Liver (tissue), 9 donors: ENCODE results near the gene ITM2C. TPM values are rescaled to one million over a fixed set of nuclear protein-coding genes. Genes with fewer than 3 reads are reported as not detected.

Experiments used
- DNase-seq: peaks from one replicate; pipeline ENCODE4 v3.0.0-alpha.2; 2017; ENCODE audit warnings: low spot score
- H3K27ac ChIP-seq, 2 donors: one replicate each; pipeline ENCODE4 v1.7.0; 2013; ENCODE audit warnings: inconsistent platforms in 2 of 2, low read length in 2 of 2, control low read depth in 1 of 2, low read depth in 1 of 2, mild to moderate bottlenecking in 1 of 2
- H3K27me3 ChIP-seq, 4 donors: one replicate each; pipeline versions ENCODE4 v1.6.1 to v1.7.0; 2013; ENCODE audit warnings: low read length in 3 of 4, inconsistent platforms in 1 of 4, mild to moderate bottlenecking in 1 of 4, moderate library complexity in 1 of 4; ENCODE audit not compliant: control insufficient read depth in 4 of 4, insufficient read depth in 4 of 4
- H3K36me3 ChIP-seq, 4 donors: one replicate each; pipeline versions ENCODE4 v1.6.1 to v1.7.0; 2013; ENCODE audit warnings: low read length in 3 of 4, mild to moderate bottlenecking in 3 of 4, low read depth in 1 of 4, moderate library complexity in 1 of 4; ENCODE audit not compliant: control insufficient read depth in 4 of 4, insufficient read depth in 3 of 4
- H3K4me1 ChIP-seq, 4 donors: one replicate each; pipeline versions ENCODE4 v1.6.1 to v1.7.0; 2013; ENCODE audit warnings: low read length in 3 of 4, mild to moderate bottlenecking in 3 of 4, moderate library complexity in 1 of 4; ENCODE audit not compliant: control insufficient read depth in 4 of 4, insufficient read depth in 4 of 4
- H3K4me3 ChIP-seq, 3 donors: one replicate each; pipeline versions ENCODE4 v1.6.1 to v1.7.0; 2013; ENCODE audit warnings: low read length in 3 of 3, control low read depth in 1 of 3, low read depth in 1 of 3, mild to moderate bottlenecking in 1 of 3
- H3K9ac ChIP-seq, 2 donors: one replicate each; pipeline ENCODE4 v1.7.0; 2013; ENCODE audit warnings: low read length in 2 of 2, mild to moderate bottlenecking in 2 of 2, moderate library complexity in 2 of 2, control low read depth in 1 of 2, low read depth in 1 of 2
- H3K9me3 ChIP-seq, 4 donors: one replicate each; pipeline versions ENCODE4 v1.6.1 to v1.7.0; 2013; ENCODE audit warnings: low read length in 3 of 4; ENCODE audit not compliant: control insufficient read depth in 4 of 4
- EGR1 ChIP-seq, 2 donors: IDR thresholded peaks; 2 replicates each; pipeline ENCODE4 v1.6.1; 2016 to 2018; ENCODE audit warnings: antibody characterized with exemption in 2 of 2, low read depth in 2 of 2
- FOXA1 ChIP-seq: IDR thresholded peaks from 2 replicates; pipeline ENCODE4 v1.6.1; 2016; ENCODE audit warnings: antibody characterized with exemption
- FOXA2 ChIP-seq: IDR thresholded peaks from 2 replicates; pipeline ENCODE4 v1.6.1; 2016; ENCODE audit warnings: antibody characterized with exemption
- GABPA ChIP-seq, 2 donors: IDR thresholded peaks in 1 of 2; conservative IDR thresholded peaks in 1 of 2; 2 replicates each; pipeline ENCODE4 v1.6.1; 2016; ENCODE audit warnings: antibody characterized with exemption in 2 of 2, mild to moderate bottlenecking in 1 of 2, moderate library complexity in 1 of 2
- HNF4A ChIP-seq, 2 donors: conservative IDR thresholded peaks; 2 replicates each; pipeline ENCODE4 v1.6.1; 2016; ENCODE audit warnings: antibody characterized with exemption in 2 of 2, mild to moderate bottlenecking in 2 of 2
- JUND ChIP-seq, 2 donors: IDR thresholded peaks; 2 replicates each; pipeline ENCODE4 v1.6.1; 2016; ENCODE audit warnings: antibody characterized with exemption in 2 of 2
- NR2F2 ChIP-seq: IDR thresholded peaks from 2 replicates; pipeline ENCODE4 v1.6.1; 2016; ENCODE audit warnings: antibody characterized with exemption
- RAD21 ChIP-seq, 2 donors: IDR thresholded peaks; 2 replicates each; pipeline ENCODE4 v1.6.1; 2016; ENCODE audit warnings: antibody characterized with exemption in 2 of 2, mild to moderate bottlenecking in 2 of 2
- REST ChIP-seq: IDR thresholded peaks from 2 replicates; pipeline ENCODE4 v1.6.1; 2016; ENCODE audit warnings: antibody characterized with exemption, mild to moderate bottlenecking
- RXRA ChIP-seq, 2 donors: IDR thresholded peaks; 2 replicates each; pipeline ENCODE4 v1.6.1; 2017 to 2018; ENCODE audit warnings: antibody characterized with exemption in 2 of 2, mild to moderate bottlenecking in 1 of 2
- SP1 ChIP-seq: IDR thresholded peaks from 2 replicates; pipeline ENCODE4 v1.6.1; 2018; ENCODE audit warnings: antibody characterized with exemption, mild to moderate bottlenecking
- TAF1 ChIP-seq: conservative IDR thresholded peaks from 2 replicates; pipeline ENCODE4 v1.6.1; 2016; ENCODE audit warnings: antibody characterized with exemption, mild to moderate bottlenecking
- WGBS: extraction: QIAGEN DNeasy Blood & Tissue Kit; methylation state at CpG from one replicate; pipeline ENCODE4 v1.1.7; 2013; 5-methylcytosine and 5-hydroxymethylcytosine counted together
- polyA plus RNA-seq, 2 donors: library from polyadenylated mRNA; stranded (reverse) in 1 of 2; unstranded in 1 of 2; fragments of 200-250 nt in 1 of 2; fragments of >200 nt in 1 of 2; fragmentation: Nextera tagmentation in 1 of 2; extraction: Ambion mirVana in 1 of 2; gene quantifications; one replicate each; pipeline versions ENCODE4 v1.2.1 to v1.2.3, GENCODE V29; 2013 to 2015
- total RNA-seq, 2 donors: library from RNA; depleted of rRNA; stranded (reverse); fragments of >200 nt; gene quantifications; one replicate each; pipeline ENCODE4 v1.2.3, GENCODE V29; 2014
- TF ChIP-seq, protein P1 (sequence below): IDR thresholded peaks from 2 replicates; pipeline ENCODE4 v1.6.1; 2016; ENCODE audit warnings: antibody characterized with exemption
- TF ChIP-seq, protein P2 (sequence below): fragments of 150-350 bp; IDR thresholded peaks from 2 replicates; pipeline ENCODE4 v1.5.1; 2017; ENCODE audit warnings: improper control_type of control experiment, low read depth, low read length; ENCODE audit not compliant: missing input control
- TF ChIP-seq, protein P3 (sequence below): IDR thresholded peaks from 2 replicates; pipeline ENCODE4 v1.6.1; 2016; ENCODE audit warnings: antibody characterized with exemption
- donor health status: healthy.
- donor health status: healthy.
- donor health status: healthy.
- donor health status: healthy.
- donor health status: healthy.

ITM2C gene
- total and polyA plus RNA-seq, 4 donors = 13.6 to 45.2 (median 27.6) TPM

GRCh38 chr2:230852113-230852512, 12.6 kb upstream of the ITM2C start:
- H3K4me1 ChIP-seq = peaks cover 0 to 2% (median 0%) of the 10 kb centered on the region in 4 donors
- no peak overlapping the region for H3K27ac ChIP-seq
- TF ChIP-seq REST = no peak
- TF ChIP-seq, protein P1, sequence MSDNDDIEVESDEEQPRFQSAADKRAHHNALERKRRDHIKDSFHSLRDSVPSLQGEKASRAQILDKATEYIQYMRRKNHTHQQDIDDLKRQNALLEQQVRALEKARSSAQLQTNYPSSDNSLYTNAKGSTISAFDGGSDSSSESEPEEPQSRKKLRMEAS = no peak
- TF ChIP-seq RAD21 (IDR thresholded peaks at IDR 0.05) = no peak
- no peak for TF ChIP-seq RXRA (IDR thresholded peaks at IDR 0.05)
- TF ChIP-seq, protein P2, sequence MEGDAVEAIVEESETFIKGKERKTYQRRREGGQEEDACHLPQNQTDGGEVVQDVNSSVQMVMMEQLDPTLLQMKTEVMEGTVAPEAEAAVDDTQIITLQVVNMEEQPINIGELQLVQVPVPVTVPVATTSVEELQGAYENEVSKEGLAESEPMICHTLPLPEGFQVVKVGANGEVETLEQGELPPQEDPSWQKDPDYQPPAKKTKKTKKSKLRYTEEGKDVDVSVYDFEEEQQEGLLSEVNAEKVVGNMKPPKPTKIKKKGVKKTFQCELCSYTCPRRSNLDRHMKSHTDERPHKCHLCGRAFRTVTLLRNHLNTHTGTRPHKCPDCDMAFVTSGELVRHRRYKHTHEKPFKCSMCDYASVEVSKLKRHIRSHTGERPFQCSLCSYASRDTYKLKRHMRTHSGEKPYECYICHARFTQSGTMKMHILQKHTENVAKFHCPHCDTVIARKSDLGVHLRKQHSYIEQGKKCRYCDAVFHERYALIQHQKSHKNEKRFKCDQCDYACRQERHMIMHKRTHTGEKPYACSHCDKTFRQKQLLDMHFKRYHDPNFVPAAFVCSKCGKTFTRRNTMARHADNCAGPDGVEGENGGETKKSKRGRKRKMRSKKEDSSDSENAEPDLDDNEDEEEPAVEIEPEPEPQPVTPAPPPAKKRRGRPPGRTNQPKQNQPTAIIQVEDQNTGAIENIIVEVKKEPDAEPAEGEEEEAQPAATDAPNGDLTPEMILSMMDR = no peak
- TF ChIP-seq TAF1 = no peak
- no peak for TF ChIP-seq GABPA (IDR thresholded peaks at IDR 0.05 in 1 of 2, conservative IDR thresholded peaks at IDR 0.05 in 1 of 2)
- no peak for TF ChIP-seq NR2F2
- no peak for TF ChIP-seq JUND (IDR thresholded peaks at IDR 0.05)
- TF ChIP-seq HNF4A (conservative IDR thresholded peaks at IDR 0.05) = no peak
- no peak for TF ChIP-seq FOXA1
- no peak for TF ChIP-seq EGR1 (IDR thresholded peaks at IDR 0.05; ENCODE audit: low read depth in 2 of 2)
- no peak for TF ChIP-seq FOXA2
- TF ChIP-seq SP1 = no peak
- TF ChIP-seq, protein P3, sequence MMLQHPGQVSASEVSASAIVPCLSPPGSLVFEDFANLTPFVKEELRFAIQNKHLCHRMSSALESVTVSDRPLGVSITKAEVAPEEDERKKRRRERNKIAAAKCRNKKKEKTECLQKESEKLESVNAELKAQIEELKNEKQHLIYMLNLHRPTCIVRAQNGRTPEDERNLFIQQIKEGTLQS = no peak
- DNase-seq = no peak
- WGBS = 78% methylated on average over 4 of the region's 4 CpGs
- no peaks in the 10 kb centered on the region for H3K27me3 ChIP-seq
- H3K9ac ChIP-seq = no peak overlapping the region
- H3K9me3 ChIP-seq = no peaks in the 10 kb centered on the region
- no peak overlapping the region for H3K4me3 ChIP-seq
- H3K36me3 ChIP-seq = no peaks in the 10 kb centered on the region

DNA sequence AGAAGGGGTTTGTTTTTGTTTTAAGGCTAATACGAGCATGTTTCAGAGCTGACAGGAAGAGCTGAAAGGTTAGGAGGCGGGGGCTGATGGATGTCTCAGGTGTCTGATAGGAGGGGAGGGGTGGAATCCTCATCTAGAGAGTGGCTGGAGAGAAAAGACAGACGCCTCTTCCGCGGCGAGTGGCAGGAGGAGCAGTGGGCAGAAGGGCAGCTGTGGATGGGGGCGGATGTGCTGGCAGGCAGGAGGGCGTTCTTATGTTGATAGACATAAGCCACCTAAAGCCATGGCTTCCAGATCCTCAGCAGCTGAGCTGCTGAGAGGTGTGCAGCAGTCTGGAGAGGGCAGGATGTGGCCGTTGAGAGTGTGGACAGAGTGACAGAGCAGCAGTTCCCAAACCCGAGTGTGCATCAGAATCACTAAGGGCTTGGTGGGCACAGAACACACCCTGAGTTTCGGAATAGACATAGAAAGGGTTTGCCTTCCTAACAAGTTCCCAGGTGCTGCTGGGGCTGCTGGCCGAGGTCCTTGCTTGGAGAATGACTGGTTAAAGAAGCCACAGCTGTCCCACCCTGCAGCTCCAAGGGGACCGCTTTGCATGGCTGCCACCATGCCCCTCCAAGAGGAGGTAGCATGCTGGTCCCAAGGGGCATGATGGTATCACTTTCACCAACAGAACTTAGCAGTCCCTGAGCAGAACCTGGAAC, 3.0 kb upstream of the ITM2C start:
- H3K4me1 ChIP-seq = peaks cover 0 to 9% (median 6%) of the 10 kb centered on the region in 4 donors
- peaks cover 0 to 3% (median 0%) of the 10 kb centered on the region in 4 donors for H3K27me3 ChIP-seq
- H3K9ac ChIP-seq = no peak overlapping the region
- no peak overlapping the region for H3K4me3 ChIP-seq
- no peaks in the 10 kb centered on the region for H3K36me3 ChIP-seq
- 41% methylated on average over 13 of the region's 13 CpGs for WGBS
- DNase-seq = no peak
- H3K27ac ChIP-seq = no peak overlapping the region
- TF ChIP-seq TAF1 (no peak), GABPA (IDR thresholded peaks at IDR 0.05 in 1 of 2, conservative IDR thresholded peaks at IDR 0.05 in 1 of 2) (no peak), FOXA1 (no peak)
- TF ChIP-seq, protein P1 = no peak
- H3K9me3 ChIP-seq = no peaks in the 10 kb centered on the region
